ENCODE data around the gene RPS6KC1. TPM values are rescaled to one million over a fixed set of nuclear protein-coding genes. Genes with fewer than 3 reads are reported as not detected.
"Not testable (repeated sequence)": the region's sequence is repeated elsewhere in the genome, so short reads cannot be mapped to it uniquely, and the experiment has no call there.

The RPS6KC1 gene
- polyA plus RNA-seq, 3 donors = 8.9 to 16.0 (median 11.4) TPM

- TF ChIP-seq CTCF (IDR thresholded peaks at IDR 0.05) = no peak
- H3K4me3 ChIP-seq (replicated peaks in 1 of 3; ENCODE audit: low read depth in 2 of 3, low read length in 3 of 3) = no peak overlapping the region
- H3K27ac Mint-ChIP-seq = no peak overlapping the region
- H3K9me3 ChIP-seq (replicated peaks in 1 of 2; ENCODE audit: control insufficient read depth in 1 of 2, insufficient read depth in 1 of 2, low read length in 2 of 2) = peaks cover 10 to 33% of the 10 kb centered on the region in 2 donors
- no peaks in the 10 kb centered on the region for H3K79me2 ChIP-seq (ENCODE audit: insufficient read depth, low read length)
- H3K4me3 Mint-ChIP-seq = no peak overlapping the region
- DNase-seq = no peak
- H3K4me1 ChIP-seq (ENCODE audit: control insufficient read depth in 1 of 2, insufficient read depth in 2 of 2, low read length in 2 of 2) = no peaks in the 10 kb centered on the region
- H3K9me3 Mint-ChIP-seq = peaks cover 23 to 49% (median 38%) of the 10 kb centered on the region in 7 donors
- H3K4me2 ChIP-seq (replicated peaks; ENCODE audit: extremely low read depth, low read length, poor library complexity, severe bottlenecking) = no peak overlapping the region
- no peaks in the 10 kb centered on the region for H3K27me3 ChIP-seq (ENCODE audit: control insufficient read depth in 2 of 2, insufficient read depth in 2 of 2, low read length in 2 of 2)
- H3K27me3 Mint-ChIP-seq (ENCODE audit: low read depth in 3 of 3) = no peaks in the 10 kb centered on the region
- no peaks in the 10 kb centered on the region for H3K4me1 Mint-ChIP-seq
- H3K36me3 Mint-ChIP-seq = peaks cover 60 to 62% of the 10 kb centered on the region in 2 donors
- peaks cover 4 to 53% of the 10 kb centered on the region in 2 donors for H3K36me3 ChIP-seq (replicated peaks in 1 of 2; ENCODE audit: control insufficient read depth in 1 of 2, insufficient read depth in 2 of 2, low read length in 2 of 2)
- H4K20me1 ChIP-seq (ENCODE audit: insufficient read depth, low read length) = no peaks in the 10 kb centered on the region
- H3K9ac ChIP-seq (ENCODE audit: insufficient read depth, low read length, poor library complexity, severe bottlenecking) = no peak overlapping the region
- H2AFZ ChIP-seq (ENCODE audit: insufficient read depth, low read depth, low read length, poor library complexity, severe bottlenecking) = no peak overlapping the region
- no peak overlapping the region for H3K27ac ChIP-seq (ENCODE audit: low read depth in 1 of 2, low read length in 2 of 2)
- 100% methylated on average over 2 of the region's 5 CpGs for WGBS (ENCODE audit: insufficient coverage)
- intact Hi-C loops (cut with micrococcal nuclease) = no loop called here
Observed at GRCh38 chr1:213194383-213194782, 143.3 kb downstream of the RPS6KC1 start.

- no peaks in the 10 kb centered on the region for H4K20me1 ChIP-seq (ENCODE audit: insufficient read depth, low read length)
- intact Hi-C loops (cut with micrococcal nuclease) = no loop called here
- no peak overlapping the region for H3K4me3 ChIP-seq (replicated peaks in 1 of 3; ENCODE audit: low read depth in 2 of 3, low read length in 3 of 3)
- no peaks in the 10 kb centered on the region for H3K27me3 Mint-ChIP-seq (ENCODE audit: low read depth in 3 of 3)
- peaks cover 4 to 56% of the 10 kb centered on the region in 2 donors for H3K36me3 ChIP-seq (replicated peaks in 1 of 2; ENCODE audit: control insufficient read depth in 1 of 2, insufficient read depth in 2 of 2, low read length in 2 of 2)
- TF ChIP-seq CTCF (IDR thresholded peaks at IDR 0.05) = no peak
- no peaks in the 10 kb centered on the region for H3K4me1 ChIP-seq (ENCODE audit: control insufficient read depth in 1 of 2, insufficient read depth in 2 of 2, low read length in 2 of 2)
- H2AFZ ChIP-seq (ENCODE audit: insufficient read depth, low read depth, low read length, poor library complexity, severe bottlenecking) = no peak overlapping the region
- peaks cover 24 to 50% (median 39%) of the 10 kb centered on the region in 7 donors for H3K9me3 Mint-ChIP-seq
- no peaks in the 10 kb centered on the region for H3K79me2 ChIP-seq (ENCODE audit: insufficient read depth, low read length)
- no peak for DNase-seq
- H3K9ac ChIP-seq (ENCODE audit: insufficient read depth, low read length, poor library complexity, severe bottlenecking) = no peak overlapping the region
- peaks cover 10 to 33% of the 10 kb centered on the region in 2 donors for H3K9me3 ChIP-seq (replicated peaks in 1 of 2; ENCODE audit: control insufficient read depth in 1 of 2, insufficient read depth in 1 of 2, low read length in 2 of 2)
- no peaks in the 10 kb centered on the region for H3K4me1 Mint-ChIP-seq
- peaks cover 60 to 61% of the 10 kb centered on the region in 2 donors for H3K36me3 Mint-ChIP-seq
- no peak overlapping the region for H3K27ac ChIP-seq (ENCODE audit: low read depth in 1 of 2, low read length in 2 of 2)
- H3K4me2 ChIP-seq (replicated peaks; ENCODE audit: extremely low read depth, low read length, poor library complexity, severe bottlenecking) = no peak overlapping the region
- no peak overlapping the region for H3K4me3 Mint-ChIP-seq
- H3K27ac Mint-ChIP-seq = no peak overlapping the region
- H3K27me3 ChIP-seq (ENCODE audit: control insufficient read depth in 2 of 2, insufficient read depth in 2 of 2, low read length in 2 of 2) = no peaks in the 10 kb centered on the region
Observed at GRCh38 chr1:213194855-213195254, 143.8 kb downstream of the RPS6KC1 start.

GRCh38 chr1:213196328-213197054 lies 145.4 kb downstream of the RPS6KC1 start:
- H3K36me3 Mint-ChIP-seq = peaks cover 54 to 60% of the 10 kb centered on the region in 2 donors
- H3K27me3 Mint-ChIP-seq (ENCODE audit: low read depth in 3 of 3); H3K79me2 ChIP-seq (ENCODE audit: insufficient read depth, low read length); H4K20me1 ChIP-seq (ENCODE audit: insufficient read depth, low read length); H2AFZ ChIP-seq (ENCODE audit: insufficient read depth, low read depth, low read length, poor library complexity, severe bottlenecking); H3K4me3 ChIP-seq (replicated peaks in 1 of 3; ENCODE audit: low read depth in 2 of 3, low read length in 3 of 3); H3K27me3 ChIP-seq (ENCODE audit: control insufficient read depth in 2 of 2, insufficient read depth in 2 of 2, low read length in 2 of 2); H3K27ac Mint-ChIP-seq; intact Hi-C loops (cut with micrococcal nuclease); H3K4me3 Mint-ChIP-seq; H3K27ac ChIP-seq (ENCODE audit: low read depth in 1 of 2, low read length in 2 of 2); H3K4me2 ChIP-seq (replicated peaks; ENCODE audit: extremely low read depth, low read length, poor library complexity, severe bottlenecking); H3K9ac ChIP-seq (ENCODE audit: insufficient read depth, low read length, poor library complexity, severe bottlenecking); DNase-seq; H3K4me1 Mint-ChIP-seq; H3K4me1 ChIP-seq (ENCODE audit: control insufficient read depth in 1 of 2, insufficient read depth in 2 of 2, low read length in 2 of 2): not testable (repeated sequence)
- Histone ChIP-seq H3K9me3 (replicated peaks in 1 of 2; ENCODE audit: control insufficient read depth in 1 of 2, insufficient read depth in 1 of 2, low read length in 2 of 2) (peaks cover 10 to 23% of the 10 kb centered on the region in 2 donors), H3K36me3 (replicated peaks in 1 of 2; ENCODE audit: control insufficient read depth in 1 of 2, insufficient read depth in 2 of 2, low read length in 2 of 2) (peaks cover 4 to 52% of the 10 kb centered on the region in 2 donors)
- H3K9me3 Mint-ChIP-seq = peaks cover 23 to 50% (median 36%) of the 10 kb centered on the region in 7 donors
- WGBS (ENCODE audit: insufficient coverage) = 90% methylated on average over 2 of the region's 10 CpGs
